Activated naive CD4-positive, alpha-beta T cell treated with anti-CD3 and anti-CD28 coated beads, Interleukin-2, amount 50 U/mL, for 72 hours (primary cell): ENCODE measurements around the gene RPL38. TPM values are rescaled to one million over a fixed set of nuclear protein-coding genes. Genes with fewer than 3 reads are reported as not detected.

ENCODE experiments used
- ATAC-seq, 2 donors: fragments of 150-1000 bp; cut with Tn5 transposase; 2 replicates each; pipeline ENCODE4 v1.10.0; 2021; ENCODE audit warnings: mild to moderate bottlenecking in 2 of 2, moderate library complexity in 2 of 2
- DNase-seq, 2 donors: peaks; one replicate each; pipeline ENCODE4 v3.0.0; 2021 to 2022; ENCODE audit warnings: low spot score in 2 of 2
- H3K27ac Mint-ChIP-seq, 2 donors: one replicate each; pipeline ENCODE4 v1.8.0; 2022; ENCODE audit warnings: mild to moderate bottlenecking in 2 of 2, mixed read lengths in 2 of 2
- H3K36me3 Mint-ChIP-seq, 2 donors: one replicate each; pipeline ENCODE4 v1.8.0; 2022; ENCODE audit warnings: mixed read lengths in 2 of 2
- H3K9me3 Mint-ChIP-seq, 2 donors: one replicate each; pipeline ENCODE4 v1.8.0; 2022; ENCODE audit warnings: mixed read lengths in 2 of 2
- total RNA-seq, 2 donors: library from RNA; stranded (reverse); gene quantifications; one replicate each; pipeline ENCODE4 v1.2.3, GENCODE V29; 2022

RPL38 gene
- total RNA-seq, 2 donors from 2014 or later, result 1,423 to 1,466 TPM

- DNase-seq, result peak; percentile 68 to 84
- Mint-ChIP-seq H3K27ac (no peak overlapping the region), H3K36me3 (peaks cover 11 to 12% of the 10 kb centered on the region in 2 donors), H3K9me3 (no peaks in the 10 kb centered on the region)
- ATAC-seq, result peak; percentile 48 to 63
Observed at GRCh38 chr17:74199306-74200092, 4.0 kb upstream of the RPL38 start.

- ATAC-seq (no peak), DNase-seq (no peak)
- no peaks in the 10 kb centered on the region for H3K9me3 Mint-ChIP-seq
- peaks cover 17% of the 10 kb centered on the region in 2 donors for H3K36me3 Mint-ChIP-seq
- H3K27ac Mint-ChIP-seq, result no peak overlapping the region
Observed at GRCh38 chr17:74200112-74200511, 3.4 kb upstream of the RPL38 start.

GRCh38 chr17:74201250-74201649 lies 2.2 kb upstream of the RPL38 start:
- ATAC-seq (no peak), DNase-seq (no peak)
- Mint-ChIP-seq H3K27ac (no peak overlapping the region), H3K9me3 (no peaks in the 10 kb centered on the region), H3K36me3 (peaks cover 22 to 29% of the 10 kb centered on the region in 2 donors)

GRCh38 chr17:74201948-74202347 lies 1.5 kb upstream of the RPL38 start:
- no peaks in the 10 kb centered on the region for H3K9me3 Mint-ChIP-seq
- no peak for DNase-seq

GRCh38 chr17:74202938-74203337 lies 540 bp upstream of the RPL38 start:
- Mint-ChIP-seq H3K27ac (peak overlapping the region; percentile 97 to 99), H3K36me3 (peaks cover 22 to 33% of the 10 kb centered on the region in 2 donors), H3K9me3 (no peaks in the 10 kb centered on the region)
- DNase-seq (no peak), ATAC-seq (no peak)

More at GRCh38 chr17:74201948-74202347, 1.5 kb upstream of the RPL38 start:
- ATAC-seq, result no peak
- no peak overlapping the region for H3K27ac Mint-ChIP-seq
- H3K36me3 Mint-ChIP-seq, result peaks cover 22 to 33% of the 10 kb centered on the region in 2 donors

- Mint-ChIP-seq H3K27ac (peak overlapping the region; percentile 97 to 99), H3K36me3 (peaks cover 22 to 33% of the 10 kb centered on the region in 2 donors), H3K9me3 (no peaks in the 10 kb centered on the region)
- DNase-seq (no peak), ATAC-seq (no peak)
Observed at GRCh38 chr17:74204474-74204873, 996 bp downstream of the RPL38 start.

GRCh38 chr17:74205274-74205673 lies 1.8 kb downstream of the RPL38 start:
- Mint-ChIP-seq H3K9me3 (no peaks in the 10 kb centered on the region), H3K27ac (peak overlapping the region; percentile 97 to 99), H3K36me3 (peaks cover 22 to 33% of the 10 kb centered on the region in 2 donors)
- ATAC-seq (no peak), DNase-seq (no peak)

- DNase-seq, result no peak
- H3K27ac Mint-ChIP-seq, result peak overlapping the region in 1 of 2 donors; percentile 62
- no peaks in the 10 kb centered on the region for H3K9me3 Mint-ChIP-seq
- no peak for ATAC-seq
- H3K36me3 Mint-ChIP-seq, result peaks cover 22 to 38% of the 10 kb centered on the region in 2 donors
Observed at GRCh38 chr17:74206332-74206818, 2.9 kb downstream of the RPL38 start.

- peak overlapping the region; percentile 18 to 44 for H3K27ac Mint-ChIP-seq
- no peaks in the 10 kb centered on the region for H3K9me3 Mint-ChIP-seq
Observed at GRCh38 chr17:74210191-74211140, 7.0 kb downstream of the RPL38 start.

GRCh38 chr17:74211141-74211911 lies 7.8 kb downstream of the RPL38 start:
- ATAC-seq (no peak), DNase-seq (no peak)
- H3K36me3 Mint-ChIP-seq, result peaks cover 0 to 9% of the 10 kb centered on the region in 2 donors

More at GRCh38 chr17:74210191-74211140, 7.0 kb downstream of the RPL38 start:
- ATAC-seq (peak; percentile 43 to 49), DNase-seq (peak; percentile 72 to 80)
- peaks cover 1 to 17% of the 10 kb centered on the region in 2 donors for H3K36me3 Mint-ChIP-seq

GRCh38 chr17:74211912-74212208 lies 8.4 kb downstream of the RPL38 start:
- ATAC-seq, result no peak
- Mint-ChIP-seq H3K27ac (peak overlapping the region in 1 of 2 donors; percentile 60), H3K36me3 (peaks cover 0 to 5% of the 10 kb centered on the region in 2 donors)

More at GRCh38 chr17:74211141-74211911, 7.8 kb downstream of the RPL38 start:
- Mint-ChIP-seq H3K27ac (peak overlapping the region; percentile 18 to 60), H3K9me3 (no peaks in the 10 kb centered on the region)

GRCh38 chr17:74212209-74212912 lies 8.9 kb downstream of the RPL38 start:
- no peak for DNase-seq
- H3K9me3 Mint-ChIP-seq, result no peaks in the 10 kb centered on the region
- ATAC-seq, result peak; percentile 3
- peak overlapping the region in 1 of 2 donors; percentile 90 for H3K27ac Mint-ChIP-seq
- peaks cover 0 to 5% of the 10 kb centered on the region in 2 donors for H3K36me3 Mint-ChIP-seq

More at GRCh38 chr17:74211912-74212208, 8.4 kb downstream of the RPL38 start:
- no peaks in the 10 kb centered on the region for H3K9me3 Mint-ChIP-seq
- DNase-seq, result no peak

- Mint-ChIP-seq H3K36me3 (peaks cover 0 to 5% of the 10 kb centered on the region in 2 donors), H3K27ac (peak within 1 kb of the TSS in 1 of 2 donors; percentile 90), H3K9me3 (no peaks in the 10 kb centered on the region)
- peak; percentile 76 to 81 for ATAC-seq
- peak; percentile 67 to 68 for DNase-seq
Observed at GRCh38 chr17:74212913-74213791, 9.7 kb downstream of the RPL38 start, which contains the start of gene TTYH2. TTYH2 (plus strand) TSS chr17:74213571; CDS start chr17:74213588, 17 bp downstream.

- H3K9me3 Mint-ChIP-seq, result no peaks in the 10 kb centered on the region
- peaks cover 0 to 5% of the 10 kb centered on the region in 2 donors for H3K36me3 Mint-ChIP-seq
- no peak for ATAC-seq
- H3K27ac Mint-ChIP-seq, result no peak overlapping the region
- DNase-seq, result no peak
Observed at GRCh38 chr17:74213861-74214391, 10.4 kb downstream of the RPL38 start.
